Thoracic aorta (tissue), 2 donors: ENCODE measurements around the gene PDE4D. TPM values are rescaled to one million over a fixed set of nuclear protein-coding genes. Genes with fewer than 3 reads are reported as not detected.
"Not testable (repeated sequence)": the region's sequence is repeated elsewhere in the genome, so short reads cannot be mapped to it uniquely, and the experiment has no call there.

Source experiments
- ATAC-seq: fragments of 150-250 bp; one replicate; pipeline ENCODE4 v1.8.0; 2017; ENCODE audit warnings: low read depth; ENCODE audit not compliant: insufficient number of reproducible peaks, low FRiP score
- DNase-seq: peaks from one replicate; pipeline ENCODE4 v3.0.0-alpha.2; 2020; ENCODE audit warnings: low spot score
- H3K27ac ChIP-seq, 2 donors: fragments of 200-600 bp; sonication (generic); 1 replicate in 1 of 2; 2 replicates in 1 of 2; pipeline ENCODE4 v1.5.1; 2016; ENCODE audit warnings: mild to moderate bottlenecking in 2 of 2, moderate library complexity in 2 of 2
- H3K27me3 ChIP-seq: fragments of 200-600 bp; sonication (generic); replicated peaks from 2 replicates; pipeline ENCODE4 v1.6.0; 2016; ENCODE audit warnings: mild to moderate bottlenecking; ENCODE audit not compliant: insufficient read depth
- H3K36me3 ChIP-seq: fragments of 200-600 bp; sonication (generic); one replicate; pipeline ENCODE4 v1.5.1; 2016
- H3K4me1 ChIP-seq, 2 donors: fragments of 200-600 bp; sonication (generic); 1 replicate in 1 of 2; 2 replicates in 1 of 2; pipeline versions ENCODE4 v1.5.1 to v1.6.0; 2016; ENCODE audit warnings: low read depth in 2 of 2, mild to moderate bottlenecking in 1 of 2; ENCODE audit not compliant: control insufficient read depth in 1 of 2
- H3K4me3 ChIP-seq: fragments of 200-600 bp; sonication (generic); 2 replicates; pipeline ENCODE4 v1.5.1; 2016; ENCODE audit warnings: mild to moderate bottlenecking
- H3K9me3 ChIP-seq: fragments of 200-600 bp; sonication (generic); 2 replicates; pipeline ENCODE4 v1.5.1; 2016
- total RNA-seq, 2 donors: library from RNA; depleted of rRNA; stranded (reverse); fragments of >200 nt; gene quantifications; one replicate each; pipeline versions ENCODE4 v1.1.0 to v1.2.3, GENCODE V29; 2016
- TF ChIP-seq, protein P1 (sequence below): fragments of 200-600 bp; sonication (generic); IDR thresholded peaks from one replicate; pipeline ENCODE4 v1.5.1; 2019; ENCODE audit warnings: antibody characterized with exemption

PDE4D gene
- total RNA-seq, 2 donors from 2014 or later: 34.0 to 85.8 TPM

DNA sequence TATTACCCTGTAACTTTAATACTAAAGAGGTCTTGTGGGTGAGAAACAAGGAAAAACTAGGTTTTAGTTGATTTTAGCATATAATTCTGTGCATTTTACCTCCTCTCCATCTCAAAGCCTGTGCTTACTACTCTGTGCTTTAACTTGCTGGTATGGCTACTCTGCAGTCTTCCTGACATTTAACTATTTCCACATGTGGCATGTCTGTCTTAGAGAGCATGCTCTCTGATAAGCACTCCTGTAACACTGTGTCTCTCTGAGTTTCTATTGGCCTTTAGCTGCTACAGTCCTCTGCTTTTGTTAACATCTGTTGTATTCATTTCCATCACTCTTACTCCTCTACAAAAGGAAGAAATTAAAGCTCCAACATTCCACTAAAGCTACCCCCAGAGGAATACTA lies 892.4 kb downstream of the PDE4D start:
- no peak for ATAC-seq
- TF ChIP-seq, protein P1, sequence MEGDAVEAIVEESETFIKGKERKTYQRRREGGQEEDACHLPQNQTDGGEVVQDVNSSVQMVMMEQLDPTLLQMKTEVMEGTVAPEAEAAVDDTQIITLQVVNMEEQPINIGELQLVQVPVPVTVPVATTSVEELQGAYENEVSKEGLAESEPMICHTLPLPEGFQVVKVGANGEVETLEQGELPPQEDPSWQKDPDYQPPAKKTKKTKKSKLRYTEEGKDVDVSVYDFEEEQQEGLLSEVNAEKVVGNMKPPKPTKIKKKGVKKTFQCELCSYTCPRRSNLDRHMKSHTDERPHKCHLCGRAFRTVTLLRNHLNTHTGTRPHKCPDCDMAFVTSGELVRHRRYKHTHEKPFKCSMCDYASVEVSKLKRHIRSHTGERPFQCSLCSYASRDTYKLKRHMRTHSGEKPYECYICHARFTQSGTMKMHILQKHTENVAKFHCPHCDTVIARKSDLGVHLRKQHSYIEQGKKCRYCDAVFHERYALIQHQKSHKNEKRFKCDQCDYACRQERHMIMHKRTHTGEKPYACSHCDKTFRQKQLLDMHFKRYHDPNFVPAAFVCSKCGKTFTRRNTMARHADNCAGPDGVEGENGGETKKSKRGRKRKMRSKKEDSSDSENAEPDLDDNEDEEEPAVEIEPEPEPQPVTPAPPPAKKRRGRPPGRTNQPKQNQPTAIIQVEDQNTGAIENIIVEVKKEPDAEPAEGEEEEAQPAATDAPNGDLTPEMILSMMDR: no peak
- no peaks in the 10 kb centered on the region for H3K4me1 ChIP-seq

GRCh38 chr5:59000211-59000610 lies 893.3 kb downstream of the PDE4D start:
- H3K27me3 ChIP-seq: no peaks in the 10 kb centered on the region
- TF ChIP-seq, protein P1: no peak
- H3K9me3 ChIP-seq: no peaks in the 10 kb centered on the region
- ATAC-seq (no peak), DNase-seq (no peak)
- H3K36me3 ChIP-seq: no peaks in the 10 kb centered on the region
- H3K4me3 ChIP-seq: no peak overlapping the region
- no peak overlapping the region for H3K27ac ChIP-seq
- H3K4me1 ChIP-seq: no peaks in the 10 kb centered on the region

More for the DNA sequence above, 892.4 kb downstream of the PDE4D start:
- no peaks in the 10 kb centered on the region for H3K36me3 ChIP-seq
- H3K27ac ChIP-seq: no peak overlapping the region
- H3K4me3 ChIP-seq: no peak overlapping the region
- no peaks in the 10 kb centered on the region for H3K9me3 ChIP-seq
- no peak for DNase-seq
- H3K27me3 ChIP-seq: no peaks in the 10 kb centered on the region

- Histone ChIP-seq H3K27ac (no peak overlapping the region), H3K4me3 (no peak overlapping the region), H3K27me3 (no peaks in the 10 kb centered on the region), H3K4me1 (no peaks in the 10 kb centered on the region), H3K36me3 (no peaks in the 10 kb centered on the region), H3K9me3 (no peaks in the 10 kb centered on the region)
- TF ChIP-seq, protein P1: no peak
- ATAC-seq (no peak), DNase-seq (no peak)
Observed at GRCh38 chr5:58999804-59000203, 893.7 kb downstream of the PDE4D start.

- no peak for ATAC-seq
- TF ChIP-seq, protein P1: no peak
- Histone ChIP-seq H3K27ac (no peak overlapping the region), H3K4me3 (no peak overlapping the region), H3K9me3 (no peaks in the 10 kb centered on the region), H3K27me3 (no peaks in the 10 kb centered on the region), H3K36me3 (no peaks in the 10 kb centered on the region), H3K4me1 (no peaks in the 10 kb centered on the region)
- no peak for DNase-seq
Observed at GRCh38 chr5:58998544-58998943, 895.0 kb downstream of the PDE4D start.

- DNase-seq, H3K27me3 ChIP-seq, H3K4me1 ChIP-seq, H3K9me3 ChIP-seq, H3K27ac ChIP-seq, ATAC-seq, H3K36me3 ChIP-seq, H3K4me3 ChIP-seq: not testable (repeated sequence)
Observed at GRCh38 chr5:58995779-58996178, 897.7 kb downstream of the PDE4D start.

- no peak for ATAC-seq
- no peak for DNase-seq
- no peaks in the 10 kb centered on the region for H3K9me3 ChIP-seq
- H3K4me3 ChIP-seq: no peak overlapping the region
- no peak overlapping the region for H3K27ac ChIP-seq
- no peaks in the 10 kb centered on the region for H3K36me3 ChIP-seq
- H3K27me3 ChIP-seq: no peaks in the 10 kb centered on the region
- TF ChIP-seq, protein P1: no peak
- H3K4me1 ChIP-seq: no peaks in the 10 kb centered on the region
Observed at GRCh38 chr5:58993461-58993860, 900.1 kb downstream of the PDE4D start.
